Measurements from ENCODE around the gene CDKN1B. TPM values are rescaled to one million over a fixed set of nuclear protein-coding genes. Genes with fewer than 3 reads are reported as not detected.

The CDKN1B gene
- total RNA-seq, 1 donor from 2014 or later = 78.9 TPM

- H3K4me3 Mint-ChIP-seq (ENCODE audit: unreplicated experiment) = peak overlapping the region; percentile 97
- no peaks in the 10 kb centered on the region for H3K27me3 Mint-ChIP-seq (ENCODE audit: unreplicated experiment)
- H3K36me3 Mint-ChIP-seq (ENCODE audit: unreplicated experiment) = peaks cover 27% of the 10 kb centered on the region
- no peaks in the 10 kb centered on the region for H3K9me3 Mint-ChIP-seq (ENCODE audit: unreplicated experiment)
- no peak for TF ChIP-seq CTCF (IDR thresholded peaks at IDR 0.05)
- peaks cover 40% of the 10 kb centered on the region for H3K4me1 Mint-ChIP-seq (ENCODE audit: unreplicated experiment)
- DNase-seq (ENCODE audit: extremely low spot score, unreplicated experiment) = no peak
- H3K27ac Mint-ChIP-seq (ENCODE audit: unreplicated experiment) = peak overlapping the region; percentile 96
Measured at GRCh38 chr12:12715128-12715458, 2.1 kb upstream of the CDKN1B start.

- Mint-ChIP-seq H3K4me1 (ENCODE audit: unreplicated experiment) (peaks cover 45% of the 10 kb centered on the region), H3K27ac (ENCODE audit: unreplicated experiment) (peak overlapping the region; percentile 96), H3K27me3 (ENCODE audit: unreplicated experiment) (no peaks in the 10 kb centered on the region), H3K4me3 (ENCODE audit: unreplicated experiment) (peak overlapping the region; percentile 97), H3K9me3 (ENCODE audit: unreplicated experiment) (no peaks in the 10 kb centered on the region), H3K36me3 (ENCODE audit: unreplicated experiment) (peaks cover 31% of the 10 kb centered on the region)
- TF ChIP-seq CTCF (IDR thresholded peaks at IDR 0.05) = no peak
- DNase-seq (ENCODE audit: extremely low spot score, unreplicated experiment) = no peak
Measured at GRCh38 chr12:12715459-12716150, 1.6 kb upstream of the CDKN1B start.

GRCh38 chr12:12716151-12716792, 896 bp upstream of the CDKN1B start:
- TF ChIP-seq CTCF (IDR thresholded peaks at IDR 0.05) = no peak
- peaks cover 38% of the 10 kb centered on the region for H3K36me3 Mint-ChIP-seq (ENCODE audit: unreplicated experiment)
- H3K4me3 Mint-ChIP-seq (ENCODE audit: unreplicated experiment) = peak overlapping the region; percentile 97
- DNase-seq (ENCODE audit: extremely low spot score, unreplicated experiment) = no peak
- H3K4me1 Mint-ChIP-seq (ENCODE audit: unreplicated experiment) = peaks cover 52% of the 10 kb centered on the region
- no peaks in the 10 kb centered on the region for H3K27me3 Mint-ChIP-seq (ENCODE audit: unreplicated experiment)
- peak overlapping the region; percentile 96 for H3K27ac Mint-ChIP-seq (ENCODE audit: unreplicated experiment)
- H3K9me3 Mint-ChIP-seq (ENCODE audit: unreplicated experiment) = no peaks in the 10 kb centered on the region

- Mint-ChIP-seq H3K36me3 (ENCODE audit: unreplicated experiment) (peaks cover 47% of the 10 kb centered on the region), H3K4me1 (ENCODE audit: unreplicated experiment) (peaks cover 64% of the 10 kb centered on the region), H3K27ac (ENCODE audit: unreplicated experiment) (peak overlapping the region; percentile 99), H3K9me3 (ENCODE audit: unreplicated experiment) (no peaks in the 10 kb centered on the region), H3K27me3 (ENCODE audit: unreplicated experiment) (no peaks in the 10 kb centered on the region), H3K4me3 (ENCODE audit: unreplicated experiment) (peak overlapping the region; percentile 97)
- no peak for TF ChIP-seq CTCF (IDR thresholded peaks at IDR 0.05)
- DNase-seq (ENCODE audit: extremely low spot score, unreplicated experiment) = no peak
Measured at GRCh38 chr12:12717586-12718380, 615 bp downstream of the CDKN1B start.

GRCh38 chr12:12718381-12718759, 1.2 kb downstream of the CDKN1B start:
- DNase-seq (ENCODE audit: extremely low spot score, unreplicated experiment) = no peak
- Mint-ChIP-seq H3K4me3 (ENCODE audit: unreplicated experiment) (peak overlapping the region; percentile 97), H3K36me3 (ENCODE audit: unreplicated experiment) (peaks cover 51% of the 10 kb centered on the region), H3K27me3 (ENCODE audit: unreplicated experiment) (no peaks in the 10 kb centered on the region), H3K27ac (ENCODE audit: unreplicated experiment) (peak overlapping the region; percentile 99), H3K4me1 (ENCODE audit: unreplicated experiment) (peaks cover 67% of the 10 kb centered on the region), H3K9me3 (ENCODE audit: unreplicated experiment) (no peaks in the 10 kb centered on the region)
- TF ChIP-seq CTCF (IDR thresholded peaks at IDR 0.05) = no peak
